PC-9 (cell line): ENCODE measurements around the gene MRGPRX2. TPM values are rescaled to one million over a fixed set of nuclear protein-coding genes. Genes with fewer than 3 reads are reported as not detected.

Experiments used
- BruUV-seq: library from RNA; stranded (reverse); fragments of 400-500 nt; replicated peaks from 2 replicates; lab custom pipeline; 2021; lab: Mats Ljungman, UMichigan
- CTCF ChIA-PET: fragments of 300-600 bp; sonication (Branson Sonifier 250); formaldehyde crosslinking; loops from one replicate; lab custom pipeline; 2022; ENCODE audit warnings: antibody characterized with exemption; lab: Charles Lee
- POLR2A ChIA-PET: fragments of 300-600 bp; sonication (Branson Sonifier 250); formaldehyde crosslinking; loops from one replicate; lab custom pipeline; 2022; ENCODE audit warnings: antibody characterized with exemption; ENCODE audit not compliant: unreplicated experiment; lab: Charles Lee
- DNase-seq, 2 experiments: peaks; one replicate each; pipeline versions ENCODE4 v3.0.0 to v3.0.0-alpha.2; 2015 to 2022; ENCODE audit warnings: mixed read lengths in 1 of 2
- H2AFZ ChIP-seq: fragments of 200-600 bp; sonication (generic); 2 replicates; pipeline ENCODE4 v1.8.1; 2017; ENCODE audit warnings: antibody characterized with exemption
- H3F3A ChIP-seq: fragments of 200-600 bp; sonication (generic); 2 replicates; pipeline ENCODE4 v1.8.1; 2017; ENCODE audit warnings: antibody characterized with exemption, mild to moderate bottlenecking, low read depth; ENCODE audit not compliant: insufficient read depth
- H3K27ac ChIP-seq: fragments of 200-600 bp; sonication (generic); 2 replicates; pipeline ENCODE4 v1.6.1; 2016; ENCODE audit warnings: mixed run types
- H3K27me3 ChIP-seq: fragments of 200-600 bp; sonication (generic); 2 replicates; pipeline ENCODE4 v1.6.1; 2016; ENCODE audit warnings: low read depth, mixed run types; ENCODE audit not compliant: insufficient read depth
- H3K36me3 ChIP-seq: fragments of 200-600 bp; sonication (generic); 2 replicates; pipeline ENCODE4 v1.6.1; 2016; ENCODE audit warnings: low read depth, mixed run types
- H3K4me1 ChIP-seq: fragments of 200-600 bp; sonication (generic); replicated peaks from 2 replicates; pipeline ENCODE4 v1.6.1; 2016; ENCODE audit warnings: mixed run types; ENCODE audit not compliant: insufficient read depth
- H3K4me2 ChIP-seq: fragments of 200-600 bp; sonication (generic); 2 replicates; pipeline ENCODE4 v1.6.1; 2017; ENCODE audit warnings: mixed run types
- H3K4me3 ChIP-seq: fragments of 200-600 bp; sonication (generic); 2 replicates; pipeline ENCODE4 v1.6.1; 2016; ENCODE audit warnings: mixed run types
- H3K79me2 ChIP-seq: fragments of 200-600 bp; sonication (generic); 2 replicates; pipeline ENCODE4 v1.6.1; 2017; ENCODE audit warnings: low read depth, mixed run types
- H3K9me2 ChIP-seq: fragments of 200-600 bp; sonication (generic); 2 replicates; pipeline ENCODE4 v1.8.1; 2017; ENCODE audit warnings: mild to moderate bottlenecking; ENCODE audit not compliant: insufficient read depth
- H3K9me3 ChIP-seq: fragments of 200-600 bp; sonication (generic); 2 replicates; pipeline ENCODE4 v1.8.1; 2016; ENCODE audit warnings: low read depth; ENCODE audit not compliant: insufficient read depth
- H4K20me1 ChIP-seq: fragments of 200-600 bp; sonication (generic); 2 replicates; pipeline ENCODE4 v1.8.1; 2017; ENCODE audit not compliant: insufficient read depth
- EZH2 ChIP-seq: fragments of 200-600 bp; sonication (generic); IDR thresholded peaks from 2 replicates; pipeline ENCODE4 v1.8.0; 2017; ENCODE audit warnings: antibody characterized with exemption, low read depth
- intact Hi-C: fragments of 100-400 bp; cut with micrococcal nuclease; formaldehyde crosslinking; loops from one replicate; pipeline ENCODE4 v1.10.0; 2022; ENCODE audit not compliant: unreplicated experiment
- total RNA-seq: library from RNA; stranded (reverse); gene quantifications from 2 replicates; pipeline ENCODE4 v1.2.3, GENCODE V29; 2021
- TF ChIP-seq, protein P1 (sequence below): fragments of 200-600 bp; sonication (generic); conservative IDR thresholded peaks from 2 replicates; pipeline ENCODE4 v1.6.1; 2017; ENCODE audit warnings: mixed run types, antibody characterized with exemption, mild to moderate bottlenecking, moderate library complexity

MRGPRX2 gene
- total RNA-seq, 1 experiment from 2014 or later, result not detected

DNA sequence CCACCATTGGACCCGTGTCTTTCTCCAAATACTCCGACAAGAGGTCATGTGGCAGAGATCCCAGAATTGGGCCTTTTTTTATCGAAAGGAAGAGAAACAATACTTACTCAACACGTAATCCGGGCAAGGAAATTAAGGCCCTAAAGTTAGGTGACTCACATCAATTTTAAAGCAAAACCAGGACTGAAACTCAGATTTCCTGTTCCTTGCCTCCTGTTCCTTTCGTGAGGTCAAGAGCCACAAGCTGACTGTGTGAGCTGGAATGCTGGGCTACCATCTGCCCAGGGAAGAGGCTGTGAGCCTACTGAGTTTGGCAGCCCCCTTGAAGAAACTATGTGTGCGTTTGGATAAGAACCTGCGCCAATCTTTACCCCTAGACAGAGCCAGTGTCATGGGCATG lies 27.1 kb upstream of the MRGPRX2 start:
- H3K4me3 ChIP-seq, result no peak overlapping the region
- ChIA-PET POLR2A (interaction anchor here (0.6 kb wide), 1 partner anchor 562 kb away, joined by 7 read pairs; no protein-coding TSS in a partner anchor), CTCF (interaction anchor here (1.0 to 1.4 kb wide), 2 partner anchors 17 to 33 kb away, joined by 3 to 5 read pairs; no protein-coding TSS in a partner anchor)
- DNase-seq, result peak; percentile 52 to 98
- H4K20me1 ChIP-seq, result no peaks in the 10 kb centered on the region
- 0 out of 2 replicates have a peak, but pooled peaks cover 7% of the 10 kb centered on the region for H3K9me3 ChIP-seq
- no peak for TF ChIP-seq EZH2
- TF ChIP-seq, protein P1, sequence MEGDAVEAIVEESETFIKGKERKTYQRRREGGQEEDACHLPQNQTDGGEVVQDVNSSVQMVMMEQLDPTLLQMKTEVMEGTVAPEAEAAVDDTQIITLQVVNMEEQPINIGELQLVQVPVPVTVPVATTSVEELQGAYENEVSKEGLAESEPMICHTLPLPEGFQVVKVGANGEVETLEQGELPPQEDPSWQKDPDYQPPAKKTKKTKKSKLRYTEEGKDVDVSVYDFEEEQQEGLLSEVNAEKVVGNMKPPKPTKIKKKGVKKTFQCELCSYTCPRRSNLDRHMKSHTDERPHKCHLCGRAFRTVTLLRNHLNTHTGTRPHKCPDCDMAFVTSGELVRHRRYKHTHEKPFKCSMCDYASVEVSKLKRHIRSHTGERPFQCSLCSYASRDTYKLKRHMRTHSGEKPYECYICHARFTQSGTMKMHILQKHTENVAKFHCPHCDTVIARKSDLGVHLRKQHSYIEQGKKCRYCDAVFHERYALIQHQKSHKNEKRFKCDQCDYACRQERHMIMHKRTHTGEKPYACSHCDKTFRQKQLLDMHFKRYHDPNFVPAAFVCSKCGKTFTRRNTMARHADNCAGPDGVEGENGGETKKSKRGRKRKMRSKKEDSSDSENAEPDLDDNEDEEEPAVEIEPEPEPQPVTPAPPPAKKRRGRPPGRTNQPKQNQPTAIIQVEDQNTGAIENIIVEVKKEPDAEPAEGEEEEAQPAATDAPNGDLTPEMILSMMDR, result no peak
- intact Hi-C loops, result loop anchor here (2.0 kb wide), 1 partner anchor 15 kb away; no protein-coding TSS in a partner anchor
- H3K27me3 ChIP-seq, result no peaks in the 10 kb centered on the region
- no peaks in the 10 kb centered on the region for H3K36me3 ChIP-seq
- H3K4me1 ChIP-seq, result peaks cover 58% of the 10 kb centered on the region
- no TSS peak for BruUV-seq
- peak overlapping the region; percentile 95 for H3K27ac ChIP-seq
- H3F3A ChIP-seq, result peaks cover 26% of the 10 kb centered on the region
- H3K9me2 ChIP-seq, result no peaks in the 10 kb centered on the region
- no peak overlapping the region for H2AFZ ChIP-seq
- H3K4me2 ChIP-seq, result peak overlapping the region; percentile 44
- no peaks in the 10 kb centered on the region for H3K79me2 ChIP-seq

DNA sequence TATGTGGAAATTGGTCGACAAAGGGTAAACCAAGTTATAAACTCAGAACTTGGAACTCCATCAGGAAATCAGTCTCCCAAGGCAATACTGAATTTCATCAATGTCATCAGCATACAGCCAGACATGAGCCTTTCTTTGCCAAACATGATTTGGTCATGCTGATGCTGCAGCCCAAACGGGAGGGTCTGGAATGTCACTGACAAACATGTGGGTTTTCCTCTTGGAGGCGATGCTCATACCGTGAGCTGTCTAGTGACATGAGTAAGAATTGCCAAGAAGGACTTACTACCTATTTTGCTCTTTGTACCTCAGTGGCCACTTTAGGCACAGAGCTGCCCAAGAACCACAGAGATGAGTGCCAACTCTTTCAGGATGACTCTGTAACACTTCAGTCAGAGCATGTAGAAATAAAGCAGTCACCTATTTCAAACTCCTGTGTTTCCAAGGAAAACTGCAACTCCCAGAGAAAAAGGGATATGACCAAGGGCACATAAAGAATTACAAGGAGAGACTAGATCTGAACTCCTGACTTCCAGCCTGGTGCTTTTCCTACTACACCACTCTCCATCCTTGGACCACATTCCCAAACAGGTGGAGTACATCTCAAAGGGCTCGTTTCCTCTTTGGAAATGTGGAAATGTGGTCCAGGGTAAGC lies 24.3 kb upstream of the MRGPRX2 start:
- no peaks in the 10 kb centered on the region for H3K27me3 ChIP-seq
- H3K4me2 ChIP-seq, result no peak overlapping the region
- peaks cover 55% of the 10 kb centered on the region for H3K4me1 ChIP-seq
- ChIA-PET CTCF (no interaction called here), POLR2A (no interaction called here)
- BruUV-seq, result no TSS peak
- H3K36me3 ChIP-seq, result no peaks in the 10 kb centered on the region
- no peaks in the 10 kb centered on the region for H4K20me1 ChIP-seq
- H3K9me3 ChIP-seq, result 0 out of 2 replicates have a peak, but pooled peaks cover 7% of the 10 kb centered on the region
- peaks cover 48% of the 10 kb centered on the region for H3F3A ChIP-seq
- no peak for DNase-seq
- intact Hi-C loops, result no loop called here
- TF ChIP-seq EZH2, result no peak
- TF ChIP-seq, protein P1, result no peak
- no peaks in the 10 kb centered on the region for H3K79me2 ChIP-seq
- no peak overlapping the region for H3K27ac ChIP-seq
- no peak overlapping the region for H3K4me3 ChIP-seq
- H3K9me2 ChIP-seq, result no peaks in the 10 kb centered on the region
- H2AFZ ChIP-seq, result no peak overlapping the region

DNA sequence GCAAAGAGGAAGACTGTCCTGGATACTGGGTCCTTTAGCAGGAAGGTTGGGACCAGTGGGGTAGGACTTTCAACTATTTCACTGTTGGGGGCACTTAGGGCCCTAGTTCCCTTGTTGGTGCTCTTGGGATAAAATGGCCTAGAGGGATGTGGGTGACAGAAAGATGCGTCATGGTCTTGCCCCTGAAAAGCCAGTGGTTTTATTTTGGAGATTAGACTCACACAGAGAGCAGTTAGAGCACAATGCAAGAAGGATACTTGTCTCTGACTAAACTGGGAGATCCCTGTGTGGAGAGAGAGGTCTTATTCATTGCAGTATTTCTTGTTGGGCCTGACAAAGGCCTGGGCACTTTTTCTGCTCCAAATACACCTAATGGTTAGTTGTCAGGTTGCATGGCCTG lies 22.6 kb upstream of the MRGPRX2 start:
- Histone ChIP-seq H3K36me3 (no peaks in the 10 kb centered on the region), H3K27ac (no peak overlapping the region), H3K9me3 (no peaks in the 10 kb centered on the region), H3K9me2 (no peaks in the 10 kb centered on the region), H3K4me2 (no peak overlapping the region), H3K79me2 (no peaks in the 10 kb centered on the region), H3K27me3 (no peaks in the 10 kb centered on the region), H4K20me1 (no peaks in the 10 kb centered on the region), H3F3A (peaks cover 47% of the 10 kb centered on the region), H2AFZ (no peak overlapping the region), H3K4me1 (peaks cover 54% of the 10 kb centered on the region), H3K4me3 (no peak overlapping the region)
- TF ChIP-seq, protein P1, result no peak
- TF ChIP-seq EZH2, result no peak
- BruUV-seq, result no TSS peak
- no peak for DNase-seq
- ChIA-PET CTCF (no interaction called here), POLR2A (no interaction called here)
- intact Hi-C loops, result no loop called here
